IPS-NIHi7 (cell line): ENCODE results near the gene RAB7B.
A peak's percentile ranks its signal among the peaks of the same experiment; 100 is the strongest.
"Not testable (repeated sequence)": the region's sequence is repeated elsewhere in the genome, so short reads cannot be mapped to it uniquely, and the experiment has no call there.

Source experiments
- DNase-seq: peaks from one replicate; pipeline ENCODE4 v3.0.0; 2012; ENCODE audit warnings: mixed read lengths; ENCODE audit errors: extremely low spot score

The RAB7B gene

GRCh38 chr1:205996641-205997040, 6.6 kb downstream of the RAB7B start:
- DNase-seq = not testable (repeated sequence)

GRCh38 chr1:205994346-205994745, 8.8 kb downstream of the RAB7B start:
- no peak for DNase-seq

GRCh38 chr1:205993068-205993467, 10.1 kb downstream of the RAB7B start:
- no peak for DNase-seq

- DNase-seq = no peak
Measured at GRCh38 chr1:205992218-205992882, 10.8 kb downstream of the RAB7B start.

DNA sequence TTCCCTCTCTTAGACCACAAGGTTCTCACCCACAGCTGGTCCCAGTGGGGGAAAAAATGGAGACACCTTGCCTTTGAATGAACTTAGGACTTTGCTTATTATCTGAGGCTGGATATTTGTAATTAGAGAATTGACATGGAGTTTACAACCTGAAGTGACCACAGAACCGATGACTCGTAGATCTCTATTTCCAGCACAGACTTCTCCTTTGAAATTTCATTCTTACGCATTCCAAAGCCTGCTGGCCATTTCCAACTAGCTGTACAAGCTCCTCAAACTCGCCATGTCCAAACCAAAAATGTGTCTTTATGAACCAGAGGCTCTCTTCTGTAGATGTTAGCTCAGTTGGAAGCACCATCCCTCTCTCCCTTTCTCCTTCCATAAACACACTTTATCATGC, 12.0 kb downstream of the RAB7B start:
- no peak for DNase-seq

DNA sequence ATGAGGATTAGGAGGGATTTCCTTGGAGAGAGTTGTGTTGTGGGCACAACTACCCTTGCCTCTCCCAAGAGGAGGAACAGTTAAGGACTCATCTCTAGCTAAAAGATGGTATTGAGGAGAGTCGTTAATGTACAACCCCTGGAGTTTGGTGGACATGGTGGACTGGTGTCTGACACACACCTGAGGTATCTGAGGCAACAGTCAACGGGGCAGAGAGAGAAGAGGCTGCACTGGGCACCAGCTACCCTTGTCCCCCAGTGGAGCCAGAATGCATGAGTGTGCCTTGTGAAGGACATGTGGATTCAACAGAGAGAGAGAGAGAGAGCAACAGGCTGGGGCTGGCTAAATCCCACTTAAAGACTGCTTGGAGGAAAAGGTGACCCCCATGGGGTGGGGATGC, 13.0 kb downstream of the RAB7B start:
- no peak for DNase-seq

DNA sequence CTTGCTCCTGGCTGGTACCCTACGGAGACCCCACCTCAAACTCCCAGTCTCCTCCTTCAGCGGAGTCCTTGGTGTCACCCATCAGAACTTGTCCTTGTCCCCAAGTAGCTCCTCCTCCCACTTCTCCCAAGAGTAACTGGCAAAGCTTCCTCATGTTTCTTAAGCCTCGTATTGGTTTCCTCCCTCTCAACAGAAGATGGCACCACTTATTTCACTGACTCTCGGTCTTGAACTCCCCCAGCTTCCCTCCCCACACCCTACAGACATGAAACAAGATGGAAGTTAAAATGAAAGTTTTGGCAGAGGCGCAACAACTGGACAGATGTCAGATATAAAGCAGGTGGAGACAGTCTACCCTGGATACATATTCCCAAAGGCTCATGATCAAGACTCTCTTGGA, 13.4 kb downstream of the RAB7B start:
- DNase-seq = no peak

DNA sequence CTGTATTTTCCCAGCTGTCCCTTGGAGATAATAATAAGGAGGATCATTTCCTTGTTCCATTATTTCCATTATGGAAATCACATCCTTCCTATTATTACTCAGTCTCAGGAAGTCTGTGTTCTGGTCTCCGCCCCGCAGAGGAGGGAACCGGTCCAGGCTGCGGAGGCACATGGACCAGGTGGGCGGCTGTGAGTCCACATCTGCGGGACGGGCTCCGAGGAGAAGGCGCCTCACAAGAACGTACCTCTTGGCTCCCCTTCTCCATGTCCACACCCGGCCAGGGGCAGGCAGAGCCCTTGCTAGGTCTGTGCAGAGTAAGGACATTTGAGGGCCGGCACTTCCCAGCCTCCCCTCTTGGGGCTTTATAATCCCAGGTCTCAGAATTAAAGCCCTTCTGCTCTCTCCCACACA, 14.6 kb downstream of the RAB7B start:
- DNase-seq = no peak

- DNase-seq = no peak
Measured at GRCh38 chr1:205986861-205987260, 16.3 kb downstream of the RAB7B start.

GRCh38 chr1:205986292-205986691, 16.9 kb downstream of the RAB7B start:
- no peak for DNase-seq

DNA sequence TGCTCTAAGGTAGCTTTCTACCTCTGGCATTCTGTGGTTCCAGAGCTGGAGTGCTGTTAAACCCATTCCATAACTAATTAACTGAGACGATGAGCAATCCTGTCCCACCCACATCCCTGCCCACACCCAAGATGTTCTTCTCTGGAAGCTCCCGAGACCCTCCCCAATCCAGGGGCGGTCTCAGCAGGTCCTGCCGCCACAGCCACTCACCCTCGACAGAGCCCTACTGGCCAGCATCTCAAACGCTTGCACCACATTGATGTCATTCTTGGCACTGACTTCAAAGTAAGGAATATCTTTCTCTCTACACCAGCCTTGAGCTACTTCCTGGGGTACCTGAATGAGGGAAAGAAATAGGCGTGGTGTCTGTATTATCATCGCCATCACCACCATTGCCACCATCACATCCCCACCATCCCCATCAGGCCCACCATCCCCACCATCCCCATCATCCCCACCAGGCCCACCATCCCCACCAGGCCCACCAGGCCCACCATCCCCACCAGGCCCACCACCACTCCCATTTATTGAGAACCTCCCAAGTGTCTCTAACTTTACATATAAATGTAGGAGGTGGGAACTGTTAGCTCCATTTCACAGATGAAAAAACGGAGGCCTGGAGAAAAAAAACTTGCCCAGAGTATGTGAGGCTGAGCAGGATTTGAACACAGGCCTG, 17.7 kb downstream of the RAB7B start:
- DNase-seq = no peak

- peak; percentile 82 for DNase-seq
Measured at GRCh38 chr1:205983925-205984725, 19.1 kb downstream of the RAB7B start.

DNA sequence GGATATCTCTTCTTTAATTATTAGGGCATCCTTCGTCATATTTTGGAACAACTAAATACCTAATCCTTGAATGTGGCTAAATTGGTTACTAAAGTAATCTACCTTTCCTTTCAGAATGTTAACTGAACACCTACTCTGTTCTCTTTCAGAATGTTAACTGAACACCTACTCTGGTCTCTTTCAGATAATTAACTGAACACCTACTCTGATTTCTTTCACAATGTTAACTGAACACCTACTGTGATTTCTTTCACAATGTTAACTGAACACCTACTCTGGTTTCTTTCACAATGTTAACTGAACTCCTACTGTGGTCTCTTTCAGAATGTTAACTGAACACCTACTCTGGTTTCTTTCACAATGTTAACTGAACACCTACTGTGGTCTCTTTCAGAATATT, 21.9 kb downstream of the RAB7B start:
- no peak for DNase-seq

GRCh38 chr1:205980237-205980870, 22.8 kb downstream of the RAB7B start:
- DNase-seq = no peak

- DNase-seq = no peak
Measured at GRCh38 chr1:205979301-205979700, 23.9 kb downstream of the RAB7B start.

GRCh38 chr1:205978676-205979075, 24.5 kb downstream of the RAB7B start:
- DNase-seq = no peak

DNA sequence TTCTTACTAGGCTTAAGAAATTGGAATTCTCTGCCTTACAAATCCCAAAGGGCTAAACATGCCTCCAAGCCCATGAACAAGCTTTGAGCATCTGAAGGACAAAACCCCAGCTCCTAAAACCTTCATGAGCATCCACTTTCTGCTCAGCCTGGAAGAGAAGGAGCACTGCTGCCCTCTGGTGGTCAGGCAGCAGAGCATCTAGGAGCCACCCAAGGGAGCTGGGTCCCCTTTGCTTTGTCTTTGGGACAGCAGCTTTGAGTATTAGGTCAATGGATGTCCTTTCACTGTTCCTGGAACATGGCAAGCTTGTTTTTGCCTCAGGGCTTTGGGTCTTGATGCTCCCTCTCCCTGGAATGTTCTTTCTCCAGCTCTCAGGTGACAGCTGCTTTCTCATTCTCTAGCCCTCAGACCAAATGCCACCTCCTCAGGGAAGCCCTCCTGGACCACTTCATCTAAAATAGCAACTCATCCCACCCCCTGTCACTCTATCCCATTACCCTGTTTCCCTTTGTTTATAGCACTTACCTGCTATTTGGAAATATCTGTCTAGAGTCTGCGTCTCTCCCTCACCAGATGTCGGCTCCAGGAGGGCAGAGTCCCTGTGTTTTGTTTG, 25.7 kb downstream of the RAB7B start:
- peak; percentile 82 for DNase-seq

DNA sequence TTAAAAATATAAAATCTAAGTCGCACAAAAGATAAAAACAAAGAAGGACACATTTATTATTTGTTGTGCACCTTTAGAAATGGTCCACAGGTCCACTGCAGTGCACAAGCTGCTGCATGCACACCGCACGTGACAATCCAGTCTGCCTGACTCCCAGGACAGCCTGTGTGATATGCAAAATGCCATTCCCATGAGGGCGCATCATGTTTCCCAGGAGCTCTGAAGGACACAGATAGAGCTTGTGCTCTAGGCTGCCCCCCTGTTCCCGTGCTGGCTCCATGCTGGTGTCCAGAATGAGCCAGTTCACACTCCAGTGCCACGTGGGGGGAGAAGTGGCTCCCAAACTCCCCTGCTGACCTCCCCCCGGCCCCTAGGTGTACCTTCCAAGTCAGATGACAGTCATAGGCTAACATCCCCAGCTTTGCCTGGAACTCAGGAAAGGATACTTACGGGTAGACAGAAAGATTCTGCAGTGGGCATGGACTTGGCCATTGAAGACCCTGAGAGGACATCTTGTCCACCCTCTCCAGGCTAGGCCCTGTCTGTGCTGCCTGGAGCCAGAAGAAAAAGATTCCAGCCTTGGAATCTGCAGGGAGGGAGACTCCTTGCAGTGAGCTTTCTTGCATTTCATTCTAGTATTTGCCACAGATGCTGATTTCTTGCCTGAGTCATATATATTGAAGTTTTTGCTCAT, 26.3 kb downstream of the RAB7B start:
- no peak for DNase-seq

DNA sequence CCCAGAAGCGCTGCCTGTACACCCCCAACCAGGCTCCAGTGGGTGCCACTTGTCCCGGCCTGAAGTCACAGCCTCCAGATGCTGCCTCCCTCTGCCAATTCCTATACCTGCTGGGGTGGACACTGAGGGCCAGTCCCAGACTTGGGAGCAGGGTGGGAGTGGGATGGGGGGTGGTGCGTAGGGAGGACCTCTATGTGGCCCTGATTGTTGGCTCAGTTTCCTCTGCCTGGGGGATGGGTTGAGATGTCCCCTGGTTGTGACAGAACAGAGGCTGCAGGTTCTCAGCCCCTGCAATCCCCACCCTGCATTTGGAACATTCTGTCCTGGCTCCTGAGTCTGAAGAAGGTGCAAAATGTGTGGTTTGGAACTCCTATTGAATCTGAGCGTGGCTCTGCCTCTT, 27.2 kb downstream of the RAB7B start:
- DNase-seq = no peak

DNA sequence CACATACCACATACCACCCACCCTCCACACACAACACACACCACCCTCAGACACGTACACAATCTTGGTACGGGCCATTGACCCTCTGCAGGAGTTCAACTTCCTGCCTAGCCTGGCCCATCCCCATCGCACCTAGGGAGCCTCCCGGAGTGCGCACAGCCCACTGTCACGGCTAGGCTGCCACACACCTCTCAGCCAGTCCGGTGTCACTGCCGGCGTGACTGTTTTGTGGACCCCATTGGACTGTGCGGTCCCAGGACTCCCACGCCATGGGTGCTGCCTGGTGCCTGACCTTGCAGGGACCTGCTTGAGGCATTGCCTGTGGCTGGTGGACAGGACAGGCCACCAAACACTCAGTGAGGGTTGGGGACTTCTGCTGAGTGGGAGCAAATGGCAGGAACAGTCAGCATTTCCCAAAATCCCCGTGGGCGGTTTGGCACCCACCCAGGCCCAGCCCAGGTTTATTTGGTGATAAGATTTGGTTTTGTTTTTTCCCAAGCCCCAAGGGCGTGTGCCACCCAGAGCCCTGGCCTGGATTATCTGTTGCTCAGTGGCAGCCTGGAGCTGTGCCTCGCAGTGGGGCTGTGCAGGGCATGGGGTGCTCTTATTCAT, 27.7 kb downstream of the RAB7B start:
- DNase-seq = no peak

- no peak for DNase-seq
Measured at GRCh38 chr1:205974712-205975111, 28.5 kb downstream of the RAB7B start.
